Left renal pelvis (tissue), 4 donors: ENCODE data around the gene SRGAP2C. TPM values are rescaled to one million over a fixed set of nuclear protein-coding genes. Genes with fewer than 3 reads are reported as not detected.
"Not testable (repeated sequence)": the region's sequence is repeated elsewhere in the genome, so short reads cannot be mapped to it uniquely, and the experiment has no call there.

Source experiments
- DNase-seq, 4 donors: peaks; one replicate each; pipeline ENCODE4 v3.0.0-alpha.2; 2013; ENCODE audit warnings: low read depth in 4 of 4, low spot score in 3 of 4
- polyA plus RNA-seq, 4 donors: library from polyadenylated mRNA; unstranded; fragments of 120-200 nt; gene quantifications; one replicate each; pipeline ENCODE4 v1.2.1, GENCODE V29; 2013; ENCODE audit not compliant: insufficient read length in 4 of 4

The SRGAP2C gene
- polyA plus RNA-seq, 4 donors: 11.9 to 25.0 (median 18.6) TPM

GRCh38 chr1:121321660-121322059 lies 136.9 kb downstream of the SRGAP2C start:
- DNase-seq: not testable (repeated sequence)

GRCh38 chr1:121324726-121325125 lies 140.0 kb downstream of the SRGAP2C start:
- DNase-seq: not testable (repeated sequence)

GRCh38 chr1:121332141-121332540 lies 147.4 kb downstream of the SRGAP2C start:
- DNase-seq: not testable (repeated sequence)

- DNase-seq: not testable (repeated sequence)
Measured at GRCh38 chr1:121332599-121333562, 148.1 kb downstream of the SRGAP2C start.

GRCh38 chr1:121337958-121338357 lies 153.2 kb downstream of the SRGAP2C start:
- not testable (repeated sequence) for DNase-seq

- not testable (repeated sequence) for DNase-seq
Measured at GRCh38 chr1:121339611-121340010, 154.8 kb downstream of the SRGAP2C start.

- DNase-seq: not testable (repeated sequence)
Measured at GRCh38 chr1:121343311-121343906, 158.6 kb downstream of the SRGAP2C start.

GRCh38 chr1:121344355-121344754 lies 159.6 kb downstream of the SRGAP2C start:
- DNase-seq: not testable (repeated sequence)

GRCh38 chr1:121346654-121347053 lies 161.9 kb downstream of the SRGAP2C start:
- DNase-seq: not testable (repeated sequence)

GRCh38 chr1:121347476-121347875 lies 162.7 kb downstream of the SRGAP2C start:
- DNase-seq: not testable (repeated sequence)

GRCh38 chr1:121348115-121348514 lies 163.3 kb downstream of the SRGAP2C start:
- not testable (repeated sequence) for DNase-seq

GRCh38 chr1:121349332-121349967 lies 164.7 kb downstream of the SRGAP2C start:
- not testable (repeated sequence) for DNase-seq

- DNase-seq: not testable (repeated sequence)
Measured at GRCh38 chr1:121355711-121356420, 171.1 kb downstream of the SRGAP2C start.

- DNase-seq: not testable (repeated sequence)
Measured at GRCh38 chr1:121356819-121357218, 172.0 kb downstream of the SRGAP2C start.

- not testable (repeated sequence) for DNase-seq
Measured at GRCh38 chr1:121360531-121360930, 175.8 kb downstream of the SRGAP2C start.

GRCh38 chr1:121361451-121362233 lies 176.9 kb downstream of the SRGAP2C start:
- not testable (repeated sequence) for DNase-seq

- not testable (repeated sequence) for DNase-seq
Measured at GRCh38 chr1:121362234-121362883, 177.6 kb downstream of the SRGAP2C start.

GRCh38 chr1:121365316-121365715 lies 180.5 kb downstream of the SRGAP2C start:
- not testable (repeated sequence) for DNase-seq

GRCh38 chr1:121365723-121366122 lies 180.9 kb downstream of the SRGAP2C start:
- not testable (repeated sequence) for DNase-seq
